GM12872 (cell line): ENCODE results near the gene TMEM121.

Experiments used
- CTCF ChIP-seq: IDR thresholded peaks from 3 replicates; pipeline ENCODE4 v1.5.1; 2011; ENCODE audit warnings: low read depth, mild to moderate bottlenecking, low read length, moderate library complexity; ENCODE audit not compliant: insufficient read depth

TMEM121 gene

DNA sequence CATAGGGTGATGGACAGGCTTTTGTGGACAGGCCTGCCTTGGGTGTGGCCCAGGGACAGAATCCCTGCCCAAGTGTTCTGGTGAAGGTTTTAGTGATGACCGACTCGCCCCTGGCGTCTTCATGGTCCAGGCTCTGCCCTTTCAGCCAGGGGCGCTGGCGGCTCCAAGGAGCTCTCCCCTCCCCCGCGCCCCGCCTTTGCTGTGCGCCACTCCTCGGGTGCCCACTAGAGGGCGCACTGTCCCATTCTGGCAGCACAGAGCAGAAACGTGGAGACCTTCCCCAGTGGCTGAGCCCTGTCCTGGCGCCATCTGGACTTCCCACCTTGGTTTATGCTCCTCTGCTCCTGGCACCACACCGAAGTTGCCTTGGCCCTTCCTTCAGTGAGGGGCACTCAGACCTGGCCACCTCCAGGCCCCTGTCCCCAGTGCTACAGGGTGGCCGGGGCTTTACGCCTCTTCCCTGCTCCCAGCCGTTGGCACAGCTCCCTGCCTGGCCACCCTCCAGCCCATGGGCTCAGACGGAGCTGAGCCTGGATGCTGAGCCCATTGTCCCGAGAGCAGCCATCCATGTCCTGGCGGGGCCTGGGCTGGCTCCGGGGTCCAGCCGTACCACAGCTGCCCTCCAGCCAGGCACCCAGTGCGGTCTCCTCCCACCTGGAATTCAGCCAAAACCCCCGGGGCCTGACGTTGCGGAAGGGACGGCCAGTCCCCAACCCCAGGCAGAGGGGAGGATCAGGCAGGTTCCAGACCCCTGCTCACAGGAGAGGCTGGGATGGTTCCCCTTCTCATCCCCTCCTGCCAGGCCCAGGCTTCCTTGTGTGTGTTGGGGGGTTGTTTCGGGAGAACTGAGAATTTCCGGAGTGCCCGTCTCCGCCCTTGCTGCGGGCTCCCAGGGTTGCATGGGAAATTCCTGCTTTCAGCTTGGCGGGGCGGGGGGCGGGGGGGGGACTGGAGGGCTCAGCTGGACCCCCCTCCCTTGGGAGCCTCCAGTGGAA lies 45.3 kb upstream of the TMEM121 start:
- peak; percentile 98 for TF ChIP-seq CTCF

GRCh38 chr14:105481886-105482457 lies 44.4 kb upstream of the TMEM121 start:
- TF ChIP-seq CTCF, result no peak

DNA sequence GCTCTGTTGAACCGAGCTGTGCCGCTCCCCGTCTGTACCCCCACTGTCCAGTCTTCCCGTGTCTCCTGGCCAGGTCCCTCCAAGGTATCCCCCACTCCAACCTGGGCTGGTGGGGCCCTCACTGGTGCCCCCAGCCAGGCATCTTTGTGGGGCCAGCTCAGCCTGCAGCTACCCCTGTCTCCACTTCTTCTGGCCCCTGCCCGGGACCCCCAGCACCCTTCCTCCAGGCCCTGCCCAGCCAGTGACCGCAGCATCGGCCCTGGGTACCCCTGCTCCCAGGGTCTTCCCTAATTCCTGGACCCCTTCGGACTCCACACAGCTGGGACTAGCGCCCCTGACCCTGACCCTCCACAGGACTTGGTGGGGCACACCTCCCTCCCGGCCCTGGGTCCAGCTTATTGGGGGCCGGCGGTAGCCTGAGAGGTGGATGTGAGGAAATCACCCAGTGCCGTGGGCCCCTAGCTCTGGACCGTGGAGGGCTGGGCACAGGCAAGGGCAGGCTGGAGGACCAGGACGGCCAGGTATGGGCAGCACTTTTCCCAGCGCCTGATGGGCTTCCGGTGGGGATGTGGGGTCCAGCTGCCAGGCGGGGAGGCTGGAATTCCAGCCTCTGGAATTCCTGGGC lies 43.8 kb upstream of the TMEM121 start:
- no peak for TF ChIP-seq CTCF

DNA sequence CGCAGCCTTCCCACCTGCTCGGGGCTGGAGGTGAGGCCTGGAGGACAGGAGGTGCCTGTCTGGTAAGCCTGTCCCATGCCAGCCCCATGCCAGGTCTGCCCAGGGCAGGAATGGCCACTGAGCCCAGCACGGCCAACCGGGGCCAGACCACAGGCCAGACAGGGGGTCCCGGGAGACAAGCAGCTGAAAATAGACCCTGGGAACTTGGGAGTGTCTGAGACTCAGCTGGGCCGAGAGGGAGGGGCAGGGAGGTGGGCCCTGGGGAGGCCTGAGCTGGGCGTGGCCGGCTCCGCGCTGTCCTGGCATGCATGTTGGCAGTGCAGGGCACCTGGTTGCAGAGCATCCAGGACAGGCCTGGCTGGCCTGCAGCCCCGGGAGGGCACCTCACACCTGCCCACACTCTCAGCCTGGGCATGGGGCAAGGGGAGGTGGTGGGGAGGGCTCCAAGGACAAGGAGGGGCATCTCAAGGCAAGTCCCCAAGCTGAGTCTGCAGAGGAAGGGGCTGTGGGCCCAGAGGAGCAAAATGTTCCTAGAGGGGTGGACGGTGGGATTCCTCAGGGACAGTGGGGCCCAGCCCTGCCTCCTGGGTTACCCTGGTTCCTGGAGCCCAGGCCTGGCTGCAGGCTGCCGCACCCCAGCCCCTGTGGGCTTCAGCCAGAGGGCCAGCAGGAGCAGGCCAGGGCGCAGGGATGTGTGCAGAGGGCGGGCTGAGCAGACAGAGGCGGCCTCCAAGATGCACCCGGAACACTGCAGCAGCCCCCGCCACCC lies 42.9 kb upstream of the TMEM121 start:
- TF ChIP-seq CTCF, result no peak

- no peak for TF ChIP-seq CTCF
These were observed 42.0 kb upstream of the TMEM121 start for GRCh38 chr14:105484069-105484996.

DNA sequence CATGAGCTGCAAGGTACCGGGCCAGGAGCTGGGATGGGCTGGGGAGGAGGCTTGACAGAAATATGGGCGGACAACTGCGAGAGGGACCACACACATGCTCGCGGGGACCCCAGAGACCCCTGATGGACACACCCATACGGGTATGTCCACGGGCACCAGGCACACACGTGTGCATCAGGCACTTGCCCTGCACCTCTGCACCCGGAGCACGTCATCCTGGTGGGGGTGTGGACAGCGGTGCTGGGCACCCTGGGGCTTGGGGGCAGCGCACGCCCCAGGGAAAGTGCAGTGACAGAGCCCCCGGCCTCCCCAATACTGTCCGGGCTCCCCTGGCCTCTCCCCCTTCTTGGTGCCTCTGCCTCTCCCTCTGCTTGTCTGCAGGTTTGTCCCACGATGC lies 41.4 kb upstream of the TMEM121 start:
- TF ChIP-seq CTCF, result no peak
